GM19395 (cell line): Measurements from ENCODE around the gene ARL6IP1.
"Not testable (repeated sequence)": the region's sequence is repeated elsewhere in the genome, so short reads cannot be mapped to it uniquely, and the experiment has no call there.

ENCODE experiments used
- ATAC-seq: cut with Tn5 transposase; IDR thresholded peaks from one replicate; pipeline ENCODE4 v1.9.1; 2021; ENCODE audit warnings: mild to moderate bottlenecking, moderate library complexity; ENCODE audit not compliant: unreplicated experiment

The ARL6IP1 gene

GRCh38 chr16:18800293-18800692 is 1.1 kb downstream of the ARL6IP1 start:
- no peak for ATAC-seq

- no peak for ATAC-seq
Observed at GRCh38 chr16:18799500-18799899, 1.8 kb downstream of the ARL6IP1 start.

GRCh38 chr16:18797746-18798145 is 3.6 kb downstream of the ARL6IP1 start:
- ATAC-seq: no peak

GRCh38 chr16:18796377-18796776 is 5.0 kb downstream of the ARL6IP1 start:
- ATAC-seq: no peak

DNA sequence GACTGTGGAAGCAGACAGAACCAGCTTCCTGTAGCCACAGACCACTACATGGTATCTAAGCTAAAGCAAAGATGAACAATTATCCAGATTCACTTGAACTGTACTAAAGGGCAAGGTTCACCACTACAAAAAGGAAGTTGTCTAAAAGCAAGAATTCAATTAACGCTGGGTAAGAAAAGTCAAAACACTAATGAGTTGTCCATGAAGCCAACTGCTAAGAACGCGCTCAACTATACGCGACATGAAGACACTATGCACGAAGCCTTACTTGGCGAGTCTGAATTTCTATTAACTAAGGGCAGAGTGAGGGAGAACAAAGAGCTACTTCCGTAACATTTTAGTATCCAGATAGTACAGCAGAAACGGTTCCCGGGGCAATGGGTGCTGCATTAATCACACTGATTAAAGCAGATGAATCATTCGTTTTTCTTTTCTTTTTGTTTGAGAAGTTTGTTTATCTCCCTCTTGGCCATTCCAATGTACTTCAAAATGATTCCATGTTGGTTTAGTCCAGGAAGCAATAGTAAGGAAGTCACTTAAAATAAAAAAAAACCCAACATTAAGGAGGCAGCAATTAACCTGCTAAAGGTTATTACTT is 8.4 kb downstream of the ARL6IP1 start:
- ATAC-seq: no peak

GRCh38 chr16:18789850-18790706 is 11.3 kb downstream of the ARL6IP1 start, which contains the start of gene RPS15A:
TSS of gene RPS15A (minus strand) at chr16:18790334. CDS start at chr16:18789113, 1,221 bp downstream.
- ATAC-seq: peak; percentile 93

- no peak for ATAC-seq
Observed at GRCh38 chr16:18789515-18789849, 11.9 kb downstream of the ARL6IP1 start.

GRCh38 chr16:18788828-18789514 is 12.4 kb downstream of the ARL6IP1 start:
- ATAC-seq: no peak

- no peak for ATAC-seq
Observed at GRCh38 chr16:18784917-18785623, 16.3 kb downstream of the ARL6IP1 start.

DNA sequence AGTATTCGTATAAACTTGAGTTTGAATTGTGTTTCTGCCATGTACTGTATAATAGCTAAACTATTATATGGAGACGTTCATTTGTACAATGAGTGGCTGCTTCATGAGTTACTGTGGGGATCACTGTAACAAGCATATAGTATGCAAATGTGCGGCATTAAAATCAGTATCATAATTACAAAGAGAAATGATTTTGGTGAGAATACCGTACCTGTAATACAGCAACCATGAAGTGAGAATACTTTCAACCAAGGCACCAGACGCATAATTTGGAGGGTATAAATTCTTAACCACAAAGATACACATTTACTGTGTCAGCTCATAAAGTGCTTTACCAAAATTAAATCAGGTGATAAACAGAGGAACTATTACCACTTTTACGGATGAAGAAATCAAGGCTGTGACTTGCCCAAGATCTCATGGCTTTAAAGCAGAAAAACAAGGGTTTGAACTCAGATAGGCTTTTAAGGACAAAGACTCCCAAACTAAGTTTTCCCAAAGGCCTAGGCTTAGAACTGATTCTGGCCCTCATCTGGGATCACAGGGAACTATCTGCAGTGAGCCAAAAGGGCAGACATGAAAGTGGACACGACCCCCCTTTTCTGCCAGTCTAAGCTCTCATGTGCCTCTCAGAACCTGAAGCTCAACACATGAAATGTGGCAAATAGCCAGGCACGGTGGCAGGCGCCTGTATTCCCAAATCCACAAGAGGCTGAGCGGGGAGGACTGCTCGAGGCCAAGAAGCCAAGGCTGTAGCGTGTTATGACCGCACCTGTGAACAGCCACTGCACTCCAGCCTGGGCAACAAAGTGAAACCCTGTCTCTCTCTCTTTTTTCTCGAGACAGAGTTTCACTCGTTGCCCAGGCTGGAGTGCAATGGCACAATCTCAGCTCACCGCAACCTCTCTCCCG is 17.7 kb downstream of the ARL6IP1 start:
- no peak for ATAC-seq

DNA sequence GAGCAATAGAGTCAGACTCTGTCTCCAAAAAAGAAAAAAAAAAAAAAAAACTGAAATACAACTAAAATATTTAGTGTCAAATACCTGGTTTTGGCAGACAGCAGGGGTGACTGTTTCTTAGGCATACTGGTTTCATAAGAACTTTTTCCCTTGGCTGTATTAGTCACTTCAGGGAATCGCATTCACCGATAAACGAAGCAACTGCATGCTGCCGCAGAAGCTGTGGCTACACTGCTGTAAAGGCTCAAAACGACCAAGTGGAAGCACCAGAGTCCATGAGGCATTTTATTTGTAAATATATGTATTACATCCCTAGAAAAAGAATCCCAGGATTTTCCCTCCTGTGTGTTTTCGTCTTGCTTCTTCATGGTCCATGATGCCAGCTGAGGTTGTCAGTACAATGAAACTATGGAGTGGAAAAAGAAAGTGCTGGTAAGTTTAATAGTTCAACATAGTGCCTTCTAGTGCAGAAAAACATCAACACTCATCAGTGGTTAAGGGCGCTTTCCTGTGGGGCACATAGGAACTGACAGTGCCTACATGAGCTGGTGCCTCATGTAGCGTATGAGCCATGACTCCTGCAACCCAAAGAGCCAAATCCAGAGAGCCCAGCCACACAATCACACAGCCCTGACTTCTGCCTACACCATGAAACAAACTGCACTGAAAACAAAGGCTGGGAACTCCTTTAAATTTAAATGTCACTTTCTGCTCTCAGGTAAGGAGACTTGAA is 18.5 kb downstream of the ARL6IP1 start:
- ATAC-seq: no peak

DNA sequence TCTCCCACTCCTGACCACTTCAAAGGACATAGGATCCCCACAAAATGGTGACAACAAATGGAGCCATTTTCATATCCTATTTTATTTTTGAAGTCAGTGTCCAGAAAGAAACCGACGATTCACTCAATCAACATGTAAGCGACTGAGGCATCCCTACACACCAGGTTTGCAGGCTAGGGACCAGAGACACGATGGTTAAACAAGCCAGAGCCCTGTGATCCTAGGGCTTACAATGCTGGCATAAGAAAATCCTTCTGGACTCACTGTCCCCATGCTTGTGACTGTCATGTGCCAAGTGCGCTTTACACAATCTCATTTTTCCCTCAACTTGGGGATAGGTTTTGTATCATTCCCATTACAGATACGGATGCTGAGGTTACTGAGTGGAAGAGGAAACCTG is 20.1 kb downstream of the ARL6IP1 start:
- ATAC-seq: not testable (repeated sequence)

DNA sequence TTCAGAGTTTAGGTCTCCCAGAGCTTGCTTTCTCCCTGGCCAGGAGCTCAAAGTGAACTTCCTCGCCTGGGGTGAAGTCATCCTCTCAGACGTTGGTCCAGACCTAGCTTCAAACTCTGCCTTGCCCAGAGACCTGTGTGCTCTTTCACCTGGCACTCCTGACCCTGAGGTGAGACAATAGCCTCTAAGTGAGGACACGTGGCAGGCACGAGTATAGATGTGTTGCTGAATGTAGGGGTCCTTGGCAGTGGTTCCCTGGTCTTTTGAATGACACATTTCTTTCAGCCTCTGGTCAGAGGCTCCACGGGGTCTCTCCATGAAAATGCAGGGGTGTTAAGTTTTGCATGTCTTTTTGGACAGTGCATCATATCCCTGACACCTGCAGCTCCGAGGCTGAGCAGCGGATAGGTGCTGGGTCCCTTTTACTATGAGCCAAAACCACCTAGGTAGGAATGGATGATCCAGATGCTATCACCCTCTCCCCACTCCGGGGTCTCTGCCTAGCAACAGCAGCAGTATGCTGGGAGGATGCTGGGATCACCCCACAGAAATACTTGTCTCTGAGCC is 20.8 kb downstream of the ARL6IP1 start:
- ATAC-seq: not testable (repeated sequence)

DNA sequence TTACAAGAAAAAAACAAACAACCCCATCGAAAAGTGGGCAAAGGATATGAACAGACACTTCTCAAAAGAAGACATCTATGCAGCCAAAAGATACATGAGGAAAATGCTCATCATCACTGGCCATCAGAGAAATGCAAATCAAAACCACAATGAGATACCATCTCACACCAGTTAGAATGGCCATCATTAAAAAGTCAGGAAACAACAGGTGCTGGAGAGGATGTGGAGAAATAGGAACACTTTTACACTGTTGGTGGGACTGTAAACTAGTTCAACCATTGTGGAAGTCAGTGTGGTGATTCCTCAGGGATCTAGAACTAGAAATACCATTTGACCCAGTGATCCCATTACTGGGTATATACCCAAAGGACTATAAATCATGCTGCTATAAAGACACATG is 23.7 kb downstream of the ARL6IP1 start:
- not testable (repeated sequence) for ATAC-seq

- ATAC-seq: not testable (repeated sequence)
Observed at GRCh38 chr16:18776334-18776733, 25.0 kb downstream of the ARL6IP1 start.

- ATAC-seq: not testable (repeated sequence)
Observed at GRCh38 chr16:18774651-18775050, 26.7 kb downstream of the ARL6IP1 start.

- ATAC-seq: not testable (repeated sequence)
Observed at GRCh38 chr16:18772171-18772570, 29.2 kb downstream of the ARL6IP1 start.

- ATAC-seq: not testable (repeated sequence)
Observed at GRCh38 chr16:18770336-18770962, 30.9 kb downstream of the ARL6IP1 start.

DNA sequence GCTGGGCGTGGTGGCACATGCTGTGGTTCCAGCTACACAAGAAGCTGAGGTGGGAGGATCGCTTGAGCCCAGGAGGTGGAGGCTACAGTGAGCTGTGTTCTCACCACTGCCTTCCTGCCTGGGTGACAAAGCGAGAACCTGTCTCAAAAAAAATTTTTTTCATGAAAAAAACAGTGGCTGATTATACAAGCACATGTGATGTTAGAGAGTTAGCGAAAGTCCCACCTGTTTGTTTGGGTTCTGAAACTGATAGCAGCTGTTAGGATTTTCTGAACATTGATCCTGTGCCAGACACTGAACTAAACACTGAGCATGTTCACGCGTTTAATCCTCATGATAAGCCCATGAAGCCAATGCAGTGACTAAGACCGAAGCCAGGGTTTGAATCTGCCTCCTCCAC is 34.1 kb downstream of the ARL6IP1 start:
- ATAC-seq: not testable (repeated sequence)
